ENCODE results near the gene DMWD.
"Not testable (repeated sequence)": the region's sequence is repeated elsewhere in the genome, so short reads cannot be mapped to it uniquely, and the experiment has no call there.

Gene DMWD

GRCh38 chr19:45815481-45816216 is 23.0 kb upstream of the DMWD start:
- no peak overlapping the region for H3K9ac ChIP-seq (ENCODE audit: low read length)
- H3K27me3 ChIP-seq (ENCODE audit: control insufficient read depth in 1 of 2, insufficient read depth in 2 of 2, low read length in 2 of 2): peaks cover 0 to 39% of the 10 kb centered on the region in 2 donors
- peaks cover 3% of the 10 kb centered on the region for H3K36me3 ChIP-seq (ENCODE audit: insufficient read depth, low read length)
- no peak overlapping the region for H3K4me3 ChIP-seq (ENCODE audit: low read depth in 1 of 2, low read length in 2 of 2)
- no peaks in the 10 kb centered on the region for H3K4me1 ChIP-seq (ENCODE audit: insufficient read depth, low read length)
- no peaks in the 10 kb centered on the region for H3K9me3 ChIP-seq (ENCODE audit: low read length)
- H3K27ac ChIP-seq (ENCODE audit: low read depth, low read length): no peak overlapping the region

- Histone ChIP-seq H3K9ac (ENCODE audit: low read length) (no peak within 1 kb of the TSS), H3K27me3 (ENCODE audit: control insufficient read depth in 1 of 2, insufficient read depth in 2 of 2, low read length in 2 of 2) (peaks cover 0 to 39% of the 10 kb centered on the region in 2 donors), H3K27ac (ENCODE audit: low read depth, low read length) (no peak within 1 kb of the TSS), H3K4me1 (ENCODE audit: insufficient read depth, low read length) (no peaks in the 10 kb centered on the region), H3K9me3 (ENCODE audit: low read length) (no peaks in the 10 kb centered on the region), H3K36me3 (ENCODE audit: insufficient read depth, low read length) (no peaks in the 10 kb centered on the region), H3K4me3 (ENCODE audit: low read depth in 1 of 2, low read length in 2 of 2) (no peak within 1 kb of the TSS)
Measured at GRCh38 chr19:45814851-45815480, 22.3 kb upstream of the DMWD start, which contains the start of gene RSPH6A. Gene RSPH6A (minus strand): TSS chr19:45815308. CDS start chr19:45815176, 132 bp downstream.

GRCh38 chr19:45814166-45814780 is 21.6 kb upstream of the DMWD start:
- Histone ChIP-seq H3K27me3 (ENCODE audit: control insufficient read depth in 1 of 2, insufficient read depth in 2 of 2, low read length in 2 of 2) (peaks cover 0 to 39% of the 10 kb centered on the region in 2 donors), H3K36me3 (ENCODE audit: insufficient read depth, low read length) (no peaks in the 10 kb centered on the region), H3K9ac (ENCODE audit: low read length) (no peak overlapping the region), H3K4me3 (ENCODE audit: low read depth in 1 of 2, low read length in 2 of 2) (no peak overlapping the region), H3K9me3 (ENCODE audit: low read length) (no peaks in the 10 kb centered on the region), H3K27ac (ENCODE audit: low read depth, low read length) (no peak overlapping the region), H3K4me1 (ENCODE audit: insufficient read depth, low read length) (no peaks in the 10 kb centered on the region)

- H3K27me3 ChIP-seq (ENCODE audit: control insufficient read depth in 1 of 2, insufficient read depth in 2 of 2, low read length in 2 of 2): peaks cover 0 to 39% of the 10 kb centered on the region in 2 donors
- H3K4me3 ChIP-seq (ENCODE audit: low read depth in 1 of 2, low read length in 2 of 2): no peak overlapping the region
- H3K9ac ChIP-seq (ENCODE audit: low read length): no peak overlapping the region
- H3K27ac ChIP-seq (ENCODE audit: low read depth, low read length): no peak overlapping the region
- no peaks in the 10 kb centered on the region for H3K4me1 ChIP-seq (ENCODE audit: insufficient read depth, low read length)
- H3K36me3 ChIP-seq (ENCODE audit: insufficient read depth, low read length): no peaks in the 10 kb centered on the region
- H3K9me3 ChIP-seq (ENCODE audit: low read length): no peaks in the 10 kb centered on the region
Measured at GRCh38 chr19:45812297-45812696, 19.7 kb upstream of the DMWD start.

- H3K27me3 ChIP-seq (ENCODE audit: control insufficient read depth in 1 of 2, insufficient read depth in 2 of 2, low read length in 2 of 2): peaks cover 0 to 18% of the 10 kb centered on the region in 2 donors
- no peaks in the 10 kb centered on the region for H3K36me3 ChIP-seq (ENCODE audit: insufficient read depth, low read length)
- no peak overlapping the region for H3K27ac ChIP-seq (ENCODE audit: low read depth, low read length)
- H3K9me3 ChIP-seq (ENCODE audit: low read length): no peaks in the 10 kb centered on the region
- H3K9ac ChIP-seq (ENCODE audit: low read length): no peak overlapping the region
- H3K4me1 ChIP-seq (ENCODE audit: insufficient read depth, low read length): no peaks in the 10 kb centered on the region
- H3K4me3 ChIP-seq (ENCODE audit: low read depth in 1 of 2, low read length in 2 of 2): no peak overlapping the region
Measured at GRCh38 chr19:45809643-45810159, 17.1 kb upstream of the DMWD start.

- H3K27me3 ChIP-seq (ENCODE audit: control insufficient read depth in 1 of 2, insufficient read depth in 2 of 2, low read length in 2 of 2): no peaks in the 10 kb centered on the region
- no peaks in the 10 kb centered on the region for H3K9me3 ChIP-seq (ENCODE audit: low read length)
- no peaks in the 10 kb centered on the region for H3K4me1 ChIP-seq (ENCODE audit: insufficient read depth, low read length)
- H3K36me3 ChIP-seq (ENCODE audit: insufficient read depth, low read length): no peaks in the 10 kb centered on the region
- H3K27ac ChIP-seq (ENCODE audit: low read depth, low read length): no peak overlapping the region
- H3K4me3 ChIP-seq (ENCODE audit: low read depth in 1 of 2, low read length in 2 of 2): no peak overlapping the region
- H3K9ac ChIP-seq (ENCODE audit: low read length): no peak overlapping the region
Measured at GRCh38 chr19:45805719-45806118, 13.1 kb upstream of the DMWD start.

- no peaks in the 10 kb centered on the region for H3K9me3 ChIP-seq (ENCODE audit: low read length)
- no peak overlapping the region for H3K9ac ChIP-seq (ENCODE audit: low read length)
- H3K27me3 ChIP-seq (ENCODE audit: control insufficient read depth in 1 of 2, insufficient read depth in 2 of 2, low read length in 2 of 2): no peaks in the 10 kb centered on the region
- no peaks in the 10 kb centered on the region for H3K36me3 ChIP-seq (ENCODE audit: insufficient read depth, low read length)
- H3K4me3 ChIP-seq (ENCODE audit: low read depth in 1 of 2, low read length in 2 of 2): no peak overlapping the region
- no peaks in the 10 kb centered on the region for H3K4me1 ChIP-seq (ENCODE audit: insufficient read depth, low read length)
- no peak overlapping the region for H3K27ac ChIP-seq (ENCODE audit: low read depth, low read length)
Measured at GRCh38 chr19:45804959-45805230, 12.2 kb upstream of the DMWD start.

- no peak overlapping the region for H3K4me3 ChIP-seq (ENCODE audit: low read depth in 1 of 2, low read length in 2 of 2)
- H3K36me3 ChIP-seq (ENCODE audit: insufficient read depth, low read length): no peaks in the 10 kb centered on the region
- H3K9ac ChIP-seq (ENCODE audit: low read length): no peak overlapping the region
- H3K9me3 ChIP-seq (ENCODE audit: low read length): no peaks in the 10 kb centered on the region
- H3K27me3 ChIP-seq (ENCODE audit: control insufficient read depth in 1 of 2, insufficient read depth in 2 of 2, low read length in 2 of 2): no peaks in the 10 kb centered on the region
- no peaks in the 10 kb centered on the region for H3K4me1 ChIP-seq (ENCODE audit: insufficient read depth, low read length)
- H3K27ac ChIP-seq (ENCODE audit: low read depth, low read length): no peak overlapping the region
Measured at GRCh38 chr19:45804140-45804958, 11.7 kb upstream of the DMWD start.

GRCh38 chr19:45801603-45802175 is 9.0 kb upstream of the DMWD start:
- Histone ChIP-seq H3K9me3 (ENCODE audit: low read length) (no peaks in the 10 kb centered on the region), H3K36me3 (ENCODE audit: insufficient read depth, low read length) (no peaks in the 10 kb centered on the region), H3K27me3 (ENCODE audit: control insufficient read depth in 1 of 2, insufficient read depth in 2 of 2, low read length in 2 of 2) (no peaks in the 10 kb centered on the region)

GRCh38 chr19:45800070-45800553 is 7.5 kb upstream of the DMWD start:
- no peak overlapping the region for H3K27ac ChIP-seq (ENCODE audit: low read depth, low read length)
- H3K4me3 ChIP-seq (ENCODE audit: low read depth in 1 of 2, low read length in 2 of 2): no peak overlapping the region
- H3K27me3 ChIP-seq (ENCODE audit: control insufficient read depth in 1 of 2, insufficient read depth in 2 of 2, low read length in 2 of 2): no peaks in the 10 kb centered on the region
- no peaks in the 10 kb centered on the region for H3K4me1 ChIP-seq (ENCODE audit: insufficient read depth, low read length)
- no peaks in the 10 kb centered on the region for H3K9me3 ChIP-seq (ENCODE audit: low read length)
- H3K36me3 ChIP-seq (ENCODE audit: insufficient read depth, low read length): no peaks in the 10 kb centered on the region
- H3K9ac ChIP-seq (ENCODE audit: low read length): no peak overlapping the region

More at GRCh38 chr19:45801603-45802175, 9.0 kb upstream of the DMWD start:
- no peak overlapping the region for H3K4me3 ChIP-seq (ENCODE audit: low read depth in 1 of 2, low read length in 2 of 2)
- no peak overlapping the region for H3K27ac ChIP-seq (ENCODE audit: low read depth, low read length)
- no peak overlapping the region for H3K9ac ChIP-seq (ENCODE audit: low read length)
- H3K4me1 ChIP-seq (ENCODE audit: insufficient read depth, low read length): no peaks in the 10 kb centered on the region

GRCh38 chr19:45799541-45799940 is 6.9 kb upstream of the DMWD start:
- H3K9ac ChIP-seq (ENCODE audit: low read length); H3K27ac ChIP-seq (ENCODE audit: low read depth, low read length): not testable (repeated sequence)

More at GRCh38 chr19:45799541-45799940, 6.9 kb upstream of the DMWD start:
- H3K27me3 ChIP-seq (ENCODE audit: control insufficient read depth in 1 of 2, insufficient read depth in 2 of 2, low read length in 2 of 2); H3K9me3 ChIP-seq (ENCODE audit: low read length); H3K36me3 ChIP-seq (ENCODE audit: insufficient read depth, low read length); H3K4me1 ChIP-seq (ENCODE audit: insufficient read depth, low read length); H3K4me3 ChIP-seq (ENCODE audit: low read depth in 1 of 2, low read length in 2 of 2): not testable (repeated sequence)

All from muscle layer of colon (tissue), 2 donors.